CD14-positive monocyte (primary cell): ENCODE results near the gene RAB11FIP4. TPM values are rescaled to one million over a fixed set of nuclear protein-coding genes. Genes with fewer than 3 reads are reported as not detected.

ENCODE experiments used
- DNase-seq, 3 donors: peaks; one replicate each; pipeline ENCODE4 v3.0.0-alpha.2; 2011 to 2022
- H2AFZ ChIP-seq: 2 replicates; pipeline ENCODE4 v1.6.0; 2012; ENCODE audit warnings: mild to moderate bottlenecking, low read depth, low read length, inconsistent platforms; ENCODE audit not compliant: insufficient read depth, poor library complexity, severe bottlenecking
- H3K27ac ChIP-seq, 2 donors: 1 replicate in 1 of 2; 2 replicates in 1 of 2; pipeline ENCODE4 v1.5.1; 2012 to 2013; ENCODE audit warnings: low read length in 2 of 2, control low read depth in 1 of 2, inconsistent platforms in 1 of 2, low read depth in 1 of 2, mild to moderate bottlenecking in 1 of 2
- H3K27me3 ChIP-seq, 2 donors: one replicate each; pipeline versions ENCODE4 v1.6.0 to v1.6.1; 2011 to 2013; ENCODE audit warnings: low read length in 2 of 2; ENCODE audit not compliant: control insufficient read depth in 2 of 2, insufficient read depth in 2 of 2
- H3K36me3 ChIP-seq, 2 donors: replicated peaks in 1 of 2; 1 replicate in 1 of 2; 2 replicates in 1 of 2; pipeline versions ENCODE4 v1.5.1 to v1.6.1; 2012 to 2013; ENCODE audit warnings: low read length in 2 of 2, control low read depth in 1 of 2, inconsistent platforms in 1 of 2, mild to moderate bottlenecking in 1 of 2; ENCODE audit not compliant: insufficient read depth in 2 of 2, control insufficient read depth in 1 of 2
- H3K4me1 ChIP-seq, 2 donors: 1 replicate in 1 of 2; 2 replicates in 1 of 2; pipeline versions ENCODE4 v1.5.1 to v1.6.1; 2012 to 2013; ENCODE audit warnings: low read length in 2 of 2, control low read depth in 1 of 2, inconsistent platforms in 1 of 2, mild to moderate bottlenecking in 1 of 2, moderate library complexity in 1 of 2; ENCODE audit not compliant: insufficient read depth in 2 of 2, control insufficient read depth in 1 of 2
- H3K4me2 ChIP-seq: replicated peaks from 2 replicates; pipeline ENCODE3; 2012; ENCODE audit warnings: low read length, moderate library complexity, mild to moderate bottlenecking; ENCODE audit not compliant: poor library complexity, severe bottlenecking; ENCODE audit errors: extremely low read depth
- H3K4me3 ChIP-seq, 3 experiments: fragments of 200-600 bp in 1 of 3; sonication (generic) in 1 of 3; replicated peaks in 1 of 3; 1 replicate in 2 of 3; 2 replicates in 1 of 3; pipeline ENCODE4 v1.5.1; 2011 to 2013; ENCODE audit warnings: low read length in 3 of 3, mild to moderate bottlenecking in 3 of 3, control low read depth in 2 of 3, low read depth in 2 of 3, inconsistent platforms in 1 of 3, moderate library complexity in 1 of 3
- H3K79me2 ChIP-seq: 2 replicates; pipeline ENCODE4 v1.6.0; 2012; ENCODE audit warnings: mild to moderate bottlenecking, control low read depth, inconsistent platforms, low read length, moderate library complexity; ENCODE audit not compliant: insufficient read depth
- H3K9ac ChIP-seq: 2 replicates; pipeline ENCODE4 v1.6.0; 2017; ENCODE audit warnings: low read length, mild to moderate bottlenecking; ENCODE audit not compliant: insufficient read depth, poor library complexity, severe bottlenecking
- H3K9me3 ChIP-seq, 2 donors: replicated peaks in 1 of 2; 1 replicate in 1 of 2; 2 replicates in 1 of 2; pipeline versions ENCODE4 v1.5.1 to v1.6.1; 2012 to 2013; ENCODE audit warnings: low read length in 2 of 2, control low read depth in 1 of 2; ENCODE audit not compliant: control insufficient read depth in 1 of 2, insufficient read depth in 1 of 2
- H4K20me1 ChIP-seq: 2 replicates; pipeline ENCODE4 v1.6.0; 2012; ENCODE audit warnings: mild to moderate bottlenecking, low read length, control low read depth, moderate library complexity; ENCODE audit not compliant: insufficient read depth
- H3K27ac Mint-ChIP-seq, 7 donors: one replicate each; pipeline ENCODE4 v1.8.0; 2020; ENCODE audit warnings: mild to moderate bottlenecking in 7 of 7, mixed read lengths in 7 of 7, moderate library complexity in 6 of 7, inconsistent platforms in 2 of 7
- H3K27me3 Mint-ChIP-seq, 3 donors: one replicate each; pipeline ENCODE4 v1.8.0; 2021 to 2022; ENCODE audit warnings: low read depth in 3 of 3, mild to moderate bottlenecking in 3 of 3, mixed read lengths in 3 of 3, moderate library complexity in 3 of 3, inconsistent platforms in 1 of 3
- H3K36me3 Mint-ChIP-seq, 2 donors: one replicate each; pipeline ENCODE4 v1.8.0; 2020; ENCODE audit warnings: mixed read lengths in 2 of 2, inconsistent platforms in 1 of 2, mild to moderate bottlenecking in 1 of 2
- H3K4me1 Mint-ChIP-seq: one replicate; pipeline ENCODE4 v1.8.0; 2020; ENCODE audit warnings: mild to moderate bottlenecking, mixed read lengths
- H3K4me3 Mint-ChIP-seq, 2 donors: one replicate each; pipeline ENCODE4 v1.8.0; 2020; ENCODE audit warnings: mild to moderate bottlenecking in 2 of 2, mixed read lengths in 2 of 2, moderate library complexity in 1 of 2
- H3K9me3 Mint-ChIP-seq, 7 donors: one replicate each; pipeline ENCODE4 v1.8.0; 2020 to 2022; ENCODE audit warnings: mixed read lengths in 7 of 7, mild to moderate bottlenecking in 6 of 7, moderate library complexity in 6 of 7, inconsistent platforms in 2 of 7
- WGBS: methylation state at CpG from one replicate; pipeline ENCODE4 v1.1.5; 2013; ENCODE audit warnings: missing lambda C conversion rate; ENCODE audit not compliant: insufficient coverage; 5-methylcytosine and 5-hydroxymethylcytosine counted together
- intact Hi-C, 2 donors: fragments of 100-400 bp; cut with micrococcal nuclease; formaldehyde crosslinking; loops; one replicate each; pipeline versions ENCODE4 v1.15.0 to v1.15.1; 2023
- polyA plus RNA-seq, 3 donors: library from polyadenylated mRNA; depleted of rRNA in 1 of 3; unstranded in 2 of 3; stranded (reverse) in 1 of 3; fragments of 300-500 nt in 2 of 3; fragments of >200 nt in 1 of 3; fragmentation: Illumina TruSeq in 2 of 3; gene quantifications; 1 replicate in 2 of 3; 2 replicates in 1 of 3; pipeline ENCODE4 v1.2.3, GENCODE V29; 2012 to 2021
- TF ChIP-seq, protein P1 (sequence below): fragments of 200-600 bp; IDR thresholded peaks from one replicate; pipeline ENCODE4 v1.8.0; 2022; ENCODE audit warnings: antibody characterized with exemption, mild to moderate bottlenecking

Gene RAB11FIP4
- polyA plus RNA-seq, 3 donors: 10.4 to 21.9 (median 16.2) TPM

DNA sequence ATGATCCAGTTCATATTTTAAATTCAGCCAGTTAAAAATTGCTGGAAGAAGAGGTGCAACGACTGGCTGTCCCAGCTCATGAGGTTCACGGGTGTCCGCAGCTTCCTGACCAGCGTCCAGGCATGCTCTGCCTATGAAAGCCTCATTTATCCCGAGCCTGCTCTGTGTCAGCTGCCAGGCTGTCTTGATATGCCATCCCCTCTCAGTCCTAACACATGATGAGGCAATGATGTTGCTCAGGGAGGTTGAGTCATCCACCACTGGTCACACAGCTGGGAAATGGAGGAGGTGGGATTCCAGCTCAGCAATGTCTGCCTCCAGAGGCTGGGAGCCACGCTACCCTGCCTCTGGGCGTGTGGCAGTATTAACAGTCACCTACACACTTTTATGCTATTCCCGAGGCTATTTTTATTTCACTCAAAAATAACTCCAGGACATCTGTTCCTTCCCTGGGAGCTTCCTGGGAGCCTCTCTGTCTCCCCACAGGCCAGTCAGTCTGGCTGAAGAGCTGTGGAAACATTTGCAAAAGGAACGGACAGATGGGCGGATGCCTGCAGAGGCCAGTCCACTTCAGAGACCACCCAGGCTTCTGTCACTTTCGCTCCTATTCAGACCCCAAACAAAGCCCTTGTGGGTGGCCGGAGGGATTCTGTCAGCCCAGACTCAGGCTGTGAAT, 22.5 kb downstream of the RAB11FIP4 start:
- intact Hi-C loops: no loop called here
- Mint-ChIP-seq H3K4me3 (no peak overlapping the region), H3K27me3 (peaks cover 2 to 4% (median 3%) of the 10 kb centered on the region in 3 donors), H3K9me3 (peaks cover 0 to 1% (median 0%) of the 10 kb centered on the region in 7 donors), H3K27ac (peak overlapping the region in 3 of 7 donors; percentile 26 to 53 (median 35)), H3K4me1 (peaks cover 25% of the 10 kb centered on the region), H3K36me3 (no peaks in the 10 kb centered on the region)
- no peaks in the 10 kb centered on the region for H3K9me3 ChIP-seq
- H3K4me2 ChIP-seq: no peak overlapping the region
- DNase-seq: peak; percentile 35 to 75 (median 57)
- WGBS: 79% methylated on average over 5 of the region's 12 CpGs
- peak overlapping the region; percentile 52 for H2AFZ ChIP-seq
- H3K36me3 ChIP-seq: no peaks in the 10 kb centered on the region
- no peak overlapping the region for H3K9ac ChIP-seq
- no peak overlapping the region for H3K27ac ChIP-seq
- no peaks in the 10 kb centered on the region for H4K20me1 ChIP-seq
- TF ChIP-seq, protein P1, sequence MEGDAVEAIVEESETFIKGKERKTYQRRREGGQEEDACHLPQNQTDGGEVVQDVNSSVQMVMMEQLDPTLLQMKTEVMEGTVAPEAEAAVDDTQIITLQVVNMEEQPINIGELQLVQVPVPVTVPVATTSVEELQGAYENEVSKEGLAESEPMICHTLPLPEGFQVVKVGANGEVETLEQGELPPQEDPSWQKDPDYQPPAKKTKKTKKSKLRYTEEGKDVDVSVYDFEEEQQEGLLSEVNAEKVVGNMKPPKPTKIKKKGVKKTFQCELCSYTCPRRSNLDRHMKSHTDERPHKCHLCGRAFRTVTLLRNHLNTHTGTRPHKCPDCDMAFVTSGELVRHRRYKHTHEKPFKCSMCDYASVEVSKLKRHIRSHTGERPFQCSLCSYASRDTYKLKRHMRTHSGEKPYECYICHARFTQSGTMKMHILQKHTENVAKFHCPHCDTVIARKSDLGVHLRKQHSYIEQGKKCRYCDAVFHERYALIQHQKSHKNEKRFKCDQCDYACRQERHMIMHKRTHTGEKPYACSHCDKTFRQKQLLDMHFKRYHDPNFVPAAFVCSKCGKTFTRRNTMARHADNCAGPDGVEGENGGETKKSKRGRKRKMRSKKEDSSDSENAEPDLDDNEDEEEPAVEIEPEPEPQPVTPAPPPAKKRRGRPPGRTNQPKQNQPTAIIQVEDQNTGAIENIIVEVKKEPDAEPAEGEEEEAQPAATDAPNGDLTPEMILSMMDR: no peak
- H3K4me3 ChIP-seq: no peak overlapping the region
- H3K4me1 ChIP-seq: peaks cover 20 to 25% of the 10 kb centered on the region in 2 donors
- no peaks in the 10 kb centered on the region for H3K27me3 ChIP-seq
- H3K79me2 ChIP-seq: no peaks in the 10 kb centered on the region

GRCh38 chr17:31414550-31414918, 23.1 kb downstream of the RAB11FIP4 start:
- no peak for DNase-seq
- WGBS: 97% methylated on average over 6 of the region's 6 CpGs
- H3K9me3 ChIP-seq: no peaks in the 10 kb centered on the region
- peaks cover 3 to 5% (median 4%) of the 10 kb centered on the region in 3 donors for H3K27me3 Mint-ChIP-seq
- H3K9me3 Mint-ChIP-seq: peaks cover 0 to 1% (median 0%) of the 10 kb centered on the region in 7 donors
- peak overlapping the region in 1 of 2 donors; percentile 54 for H3K27ac ChIP-seq
- peak overlapping the region in 1 of 3 experiments; percentile 46 for H3K4me3 ChIP-seq
- H3K36me3 Mint-ChIP-seq: no peaks in the 10 kb centered on the region
- peak overlapping the region; percentile 68 for H3K4me2 ChIP-seq
- H4K20me1 ChIP-seq: no peaks in the 10 kb centered on the region
- H3K4me1 Mint-ChIP-seq: peaks cover 27% of the 10 kb centered on the region
- H3K79me2 ChIP-seq: no peaks in the 10 kb centered on the region
- no peak overlapping the region for H3K9ac ChIP-seq
- peak overlapping the region in 3 of 7 donors; percentile 26 to 88 (median 53) for H3K27ac Mint-ChIP-seq
- H3K4me3 Mint-ChIP-seq: no peak overlapping the region
- peak overlapping the region; percentile 52 for H2AFZ ChIP-seq
- TF ChIP-seq, protein P1: no peak
- intact Hi-C loops: no loop called here
- no peaks in the 10 kb centered on the region for H3K27me3 ChIP-seq
- H3K4me1 ChIP-seq: peaks cover 20 to 25% of the 10 kb centered on the region in 2 donors
- H3K36me3 ChIP-seq: no peaks in the 10 kb centered on the region
